PC-9 (cell line): ENCODE results near the gene CLDN6. TPM values are rescaled to one million over a fixed set of nuclear protein-coding genes. Genes with fewer than 3 reads are reported as not detected.
A peak's percentile ranks its signal among the peaks of the same experiment; 100 is the strongest.

Experiments used
- BruUV-seq: library from RNA; stranded (reverse); fragments of 400-500 nt; replicated peaks from 2 replicates; lab custom pipeline; 2021; lab: Mats Ljungman, UMichigan
- CTCF ChIA-PET: fragments of 300-600 bp; sonication (Branson Sonifier 250); formaldehyde crosslinking; loops from one replicate; lab custom pipeline; 2022; ENCODE audit warnings: antibody characterized with exemption; lab: Charles Lee
- POLR2A ChIA-PET: fragments of 300-600 bp; sonication (Branson Sonifier 250); formaldehyde crosslinking; loops from one replicate; lab custom pipeline; 2022; ENCODE audit warnings: antibody characterized with exemption; ENCODE audit not compliant: unreplicated experiment; lab: Charles Lee
- DNase-seq, 2 experiments: peaks; one replicate each; pipeline versions ENCODE4 v3.0.0 to v3.0.0-alpha.2; 2015 to 2022; ENCODE audit warnings: mixed read lengths in 1 of 2
- H2AFZ ChIP-seq: fragments of 200-600 bp; sonication (generic); 2 replicates; pipeline ENCODE4 v1.8.1; 2017; ENCODE audit warnings: antibody characterized with exemption
- H3F3A ChIP-seq: fragments of 200-600 bp; sonication (generic); 2 replicates; pipeline ENCODE4 v1.8.1; 2017; ENCODE audit warnings: antibody characterized with exemption, mild to moderate bottlenecking, low read depth; ENCODE audit not compliant: insufficient read depth
- H3K27ac ChIP-seq: fragments of 200-600 bp; sonication (generic); 2 replicates; pipeline ENCODE4 v1.6.1; 2016; ENCODE audit warnings: mixed run types
- H3K27me3 ChIP-seq: fragments of 200-600 bp; sonication (generic); 2 replicates; pipeline ENCODE4 v1.6.1; 2016; ENCODE audit warnings: low read depth, mixed run types; ENCODE audit not compliant: insufficient read depth
- H3K36me3 ChIP-seq: fragments of 200-600 bp; sonication (generic); 2 replicates; pipeline ENCODE4 v1.6.1; 2016; ENCODE audit warnings: low read depth, mixed run types
- H3K4me1 ChIP-seq: fragments of 200-600 bp; sonication (generic); replicated peaks from 2 replicates; pipeline ENCODE4 v1.6.1; 2016; ENCODE audit warnings: mixed run types; ENCODE audit not compliant: insufficient read depth
- H3K4me2 ChIP-seq: fragments of 200-600 bp; sonication (generic); 2 replicates; pipeline ENCODE4 v1.6.1; 2017; ENCODE audit warnings: mixed run types
- H3K4me3 ChIP-seq: fragments of 200-600 bp; sonication (generic); 2 replicates; pipeline ENCODE4 v1.6.1; 2016; ENCODE audit warnings: mixed run types
- H3K79me2 ChIP-seq: fragments of 200-600 bp; sonication (generic); 2 replicates; pipeline ENCODE4 v1.6.1; 2017; ENCODE audit warnings: low read depth, mixed run types
- H3K9me2 ChIP-seq: fragments of 200-600 bp; sonication (generic); 2 replicates; pipeline ENCODE4 v1.8.1; 2017; ENCODE audit warnings: mild to moderate bottlenecking; ENCODE audit not compliant: insufficient read depth
- H3K9me3 ChIP-seq: fragments of 200-600 bp; sonication (generic); 2 replicates; pipeline ENCODE4 v1.8.1; 2016; ENCODE audit warnings: low read depth; ENCODE audit not compliant: insufficient read depth
- H4K20me1 ChIP-seq: fragments of 200-600 bp; sonication (generic); 2 replicates; pipeline ENCODE4 v1.8.1; 2017; ENCODE audit not compliant: insufficient read depth
- CTCF ChIP-seq: fragments of 200-600 bp; sonication (generic); conservative IDR thresholded peaks from 2 replicates; pipeline ENCODE4 v1.6.1; 2017; ENCODE audit warnings: mixed run types, antibody characterized with exemption, mild to moderate bottlenecking, moderate library complexity
- EZH2 ChIP-seq: fragments of 200-600 bp; sonication (generic); IDR thresholded peaks from 2 replicates; pipeline ENCODE4 v1.8.0; 2017; ENCODE audit warnings: antibody characterized with exemption, low read depth
- intact Hi-C: fragments of 100-400 bp; cut with micrococcal nuclease; formaldehyde crosslinking; loops from one replicate; pipeline ENCODE4 v1.10.0; 2022; ENCODE audit not compliant: unreplicated experiment
- total RNA-seq: library from RNA; stranded (reverse); gene quantifications from 2 replicates; pipeline ENCODE4 v1.2.3, GENCODE V29; 2021

Gene CLDN6
- total RNA-seq, 1 experiment from 2014 or later, result 0.26 TPM

- peak overlapping the region; percentile 77 for H3K4me3 ChIP-seq
- H3K9me2 ChIP-seq, result no peaks in the 10 kb centered on the region
- BruUV-seq, result TSS peak; percentile 32
- POLR2A ChIA-PET, result interaction anchor here (0.5 to 0.6 kb wide), 4 partner anchors 51 to 825 kb away, joined by 3 to 8 read pairs (median 4); no protein-coding TSS in a partner anchor
- H3F3A ChIP-seq, result peaks cover 23% of the 10 kb centered on the region; the same call in 1 of the 2 replicates
- CTCF ChIA-PET, result interaction anchor here (0.5 to 0.8 kb wide), 4 partner anchors 10 to 57 kb away, joined by 3 read pairs; no protein-coding TSS in a partner anchor
- H4K20me1 ChIP-seq, result no peaks in the 10 kb centered on the region; the same call in 1 of the 2 replicates
- H3K4me2 ChIP-seq, result peak overlapping the region; percentile 96
- peaks cover 6% of the 10 kb centered on the region; the same call in 1 of the 2 replicates for H3K79me2 ChIP-seq
- peaks cover 5% of the 10 kb centered on the region for H3K4me1 ChIP-seq
- no peak for TF ChIP-seq EZH2
- TF ChIP-seq CTCF, result peak; percentile 62
- no peak overlapping the region for H3K27ac ChIP-seq
- peak; percentile 60 to 88 for DNase-seq
- intact Hi-C loops, result loop anchor here (1.0 to 10.0 kb wide), 2 partner anchors 53 to 85 kb away; partner anchors contain the start of genes FLYWCH2 and HCFC1R1
- H3K9me3 ChIP-seq, result no peaks in the 10 kb centered on the region
- H3K36me3 ChIP-seq, result no peaks in the 10 kb centered on the region
- no peaks in the 10 kb centered on the region for H3K27me3 ChIP-seq
- peak overlapping the region; percentile 82 for H2AFZ ChIP-seq
Measured at GRCh38 chr16:2969545-2970521, 48.1 kb downstream of the CLDN6 start.

GRCh38 chr16:2968738-2969544, 49.0 kb downstream of the CLDN6 start, which contains the start of gene PAQR4:
Gene PAQR4 (plus strand): TSS chr16:2969348. CDS start chr16:2969675, 327 bp downstream.
- H3K79me2 ChIP-seq, result peaks cover 6% of the 10 kb centered on the region; the same call in 1 of the 2 replicates
- H3K9me3 ChIP-seq, result no peaks in the 10 kb centered on the region
- no peaks in the 10 kb centered on the region for H3K36me3 ChIP-seq
- H3K27ac ChIP-seq, result no peak within 1 kb of the TSS
- POLR2A ChIA-PET, result interaction anchor here (0.6 kb wide), 1 partner anchor 826 kb away, joined by 8 read pairs; no protein-coding TSS in a partner anchor
- H3K4me1 ChIP-seq, result peaks cover 5% of the 10 kb centered on the region
- no peaks in the 10 kb centered on the region for H3K27me3 ChIP-seq
- peak within 1 kb of the TSS; percentile 96 for H3K4me2 ChIP-seq
- H4K20me1 ChIP-seq, result no peaks in the 10 kb centered on the region
- intact Hi-C loops, result loop anchor here (10.0 kb wide), 1 partner anchor 84 kb away; the partner anchor contains the start of gene FLYWCH2
- no peaks in the 10 kb centered on the region for H3K9me2 ChIP-seq
- CTCF ChIA-PET, result interaction anchor here (0.6 kb wide), 1 partner anchor 56 kb away, joined by 3 read pairs; no protein-coding TSS in a partner anchor
- BruUV-seq, result no TSS peak
- TF ChIP-seq CTCF (no peak), EZH2 (no peak)
- peak; percentile 68 to 95 for DNase-seq
- H2AFZ ChIP-seq, result peak within 1 kb of the TSS; percentile 82
- H3F3A ChIP-seq, result peaks cover 31% of the 10 kb centered on the region; the same call in 1 of the 2 replicates
- H3K4me3 ChIP-seq, result peak within 1 kb of the TSS; percentile 77
